GM19239 (cell line): Measurements from ENCODE around the gene DNAAF5.
"Not testable (repeated sequence)": the region's sequence is repeated elsewhere in the genome, so short reads cannot be mapped to it uniquely, and the experiment has no call there.

Experiments used
- DNase-seq: peaks from one replicate; pipeline ENCODE4 v3.0.0; 2011; ENCODE audit warnings: low spot score; ENCODE audit not compliant: insufficient read length
- FAIRE-seq: peaks from 2 replicates; lab custom pipeline; 2011; peaks lifted over from hg19 to GRCh38; lab: Jason Lieb, UNC

DNAAF5 gene

GRCh38 chr7:727806-728460 is 1.4 kb downstream of the DNAAF5 start:
- no peak for DNase-seq
- no peak for FAIRE-seq

- DNase-seq (no peak), FAIRE-seq (no peak)
Observed at GRCh38 chr7:728602-729001, 2.1 kb downstream of the DNAAF5 start.

- DNase-seq (no peak), FAIRE-seq (no peak)
Observed at GRCh38 chr7:729140-730000, 2.9 kb downstream of the DNAAF5 start.

- DNase-seq (no peak), FAIRE-seq (no peak)
Observed at GRCh38 chr7:730501-731439, 4.3 kb downstream of the DNAAF5 start.

GRCh38 chr7:731440-732085 is 5.1 kb downstream of the DNAAF5 start:
- DNase-seq (no peak), FAIRE-seq (no peak)

- DNase-seq: no peak
- no peak for FAIRE-seq
Observed at GRCh38 chr7:732094-732541, 5.6 kb downstream of the DNAAF5 start.

- no peak for FAIRE-seq
Observed at GRCh38 chr7:732556-732955, 6.1 kb downstream of the DNAAF5 start.

GRCh38 chr7:734214-734613 is 7.7 kb downstream of the DNAAF5 start:
- FAIRE-seq: no peak
- no peak for DNase-seq

More at GRCh38 chr7:732556-732955, 6.1 kb downstream of the DNAAF5 start:
- DNase-seq: no peak

GRCh38 chr7:734808-735207 is 8.3 kb downstream of the DNAAF5 start:
- DNase-seq (no peak), FAIRE-seq (no peak)

- DNase-seq: no peak
- FAIRE-seq: no peak
Observed at GRCh38 chr7:738241-738640, 11.7 kb downstream of the DNAAF5 start.

GRCh38 chr7:738723-739454 is 12.4 kb downstream of the DNAAF5 start:
- FAIRE-seq (no peak), DNase-seq (no peak)

- FAIRE-seq (no peak), DNase-seq (no peak)
Observed at GRCh38 chr7:739455-739982, 13.0 kb downstream of the DNAAF5 start.

GRCh38 chr7:739983-740942 is 13.8 kb downstream of the DNAAF5 start:
- DNase-seq (no peak), FAIRE-seq (no peak)

- FAIRE-seq (no peak), DNase-seq (no peak)
Observed at GRCh38 chr7:741191-741671, 14.7 kb downstream of the DNAAF5 start.

GRCh38 chr7:741850-742249 is 15.4 kb downstream of the DNAAF5 start:
- FAIRE-seq (no peak), DNase-seq (no peak)

- FAIRE-seq (no peak), DNase-seq (no peak)
Observed at GRCh38 chr7:742791-743190, 16.3 kb downstream of the DNAAF5 start.

- FAIRE-seq, DNase-seq: not testable (repeated sequence)
Observed at GRCh38 chr7:743341-744127, 17.0 kb downstream of the DNAAF5 start.
